Hepatocyte (in vitro differentiated cells): Measurements from ENCODE around the gene ZRSR2. TPM values are rescaled to one million over a fixed set of nuclear protein-coding genes. Genes with fewer than 3 reads are reported as not detected.

Experiments used
- DNase-seq: peaks from one replicate; pipeline ENCODE4 v3.0.0-alpha.2; 2016; ENCODE audit warnings: low spot score
- H2AFZ ChIP-seq: fragments of 200-600 bp; sonication (generic); 2 replicates; pipeline ENCODE4 v1.6.0; 2016; ENCODE audit warnings: antibody characterized with exemption, mild to moderate bottlenecking
- H3K27ac ChIP-seq: fragments of 200-600 bp; sonication (generic); 2 replicates; pipeline ENCODE4 v1.5.1; 2016; ENCODE audit warnings: mild to moderate bottlenecking
- H3K27me3 ChIP-seq: fragments of 200-600 bp; sonication (generic); 2 replicates; pipeline ENCODE4 v1.6.1; 2016
- H3K36me3 ChIP-seq: fragments of 200-600 bp; sonication (generic); replicated peaks from 2 replicates; pipeline ENCODE4 v1.5.1; 2016; ENCODE audit warnings: low read depth; ENCODE audit not compliant: insufficient read depth
- H3K4me1 ChIP-seq: fragments of 200-600 bp; sonication (generic); 2 replicates; pipeline ENCODE4 v1.5.1; 2016; ENCODE audit warnings: mild to moderate bottlenecking, moderate library complexity; ENCODE audit not compliant: insufficient read depth
- H3K4me2 ChIP-seq: fragments of 200-600 bp; sonication (generic); 2 replicates; pipeline ENCODE4 v1.6.0; 2016
- H3K4me3 ChIP-seq: fragments of 200-600 bp; sonication (generic); 2 replicates; pipeline ENCODE4 v1.5.1; 2016; ENCODE audit warnings: mild to moderate bottlenecking
- H3K79me2 ChIP-seq: fragments of 200-600 bp; sonication (generic); 2 replicates; pipeline ENCODE4 v1.6.0; 2017; ENCODE audit warnings: mild to moderate bottlenecking
- H3K9me2 ChIP-seq: fragments of 200-600 bp; sonication (generic); replicated peaks from 2 replicates; pipeline ENCODE4 v1.6.0; 2017; ENCODE audit warnings: mild to moderate bottlenecking; ENCODE audit not compliant: insufficient read depth
- H3K9me3 ChIP-seq: fragments of 200-600 bp; sonication (generic); 2 replicates; pipeline ENCODE4 v1.5.1; 2016; ENCODE audit warnings: low read depth, mild to moderate bottlenecking
- H4K20me1 ChIP-seq: fragments of 200-600 bp; sonication (generic); 2 replicates; pipeline ENCODE4 v1.6.0; 2016; ENCODE audit warnings: mild to moderate bottlenecking; ENCODE audit not compliant: insufficient read depth, poor library complexity, severe bottlenecking
- CTCF ChIP-seq: fragments of 200-600 bp; sonication (generic); IDR thresholded peaks from 2 replicates; pipeline ENCODE4 v1.5.1; 2016; ENCODE audit warnings: antibody characterized with exemption, mild to moderate bottlenecking; ENCODE audit not compliant: poor library complexity
- EZH2 ChIP-seq: fragments of 200-600 bp; sonication (generic); IDR thresholded peaks from 2 replicates; pipeline ENCODE4 v1.6.1; 2016; ENCODE audit warnings: antibody characterized with exemption, mild to moderate bottlenecking, borderline replicate concordance
- EZH2phosphoT487 ChIP-seq: fragments of 200-600 bp; sonication (generic); IDR thresholded peaks from one replicate; pipeline ENCODE4 v1.6.1; 2018; ENCODE audit warnings: antibody characterized with exemption, mild to moderate bottlenecking, low read depth, moderate library complexity; ENCODE audit not compliant: unreplicated experiment, severe bottlenecking
- WGBS: methylation state at CpG from one replicate; pipeline ENCODE4 v1.1.6; 2016; ENCODE audit warnings: low lambda C conversion rate; ENCODE audit errors: missing lambda C conversion rate; 5-methylcytosine and 5-hydroxymethylcytosine counted together
- polyA plus RNA-seq: library from polyadenylated mRNA; unstranded; fragments of >200 nt; fragmentation: Nextera tagmentation; extraction: Ambion mirVana; gene quantifications from 2 replicates; pipeline ENCODE4 v1.2.1, GENCODE V29; 2016
- total RNA-seq: library from RNA; depleted of rRNA; stranded (reverse); fragments of >200 nt; gene quantifications from 2 replicates; pipeline ENCODE4 v1.2.3, GENCODE V29; 2014

ZRSR2 gene
- total and polyA plus RNA-seq, 2 experiments from 2014 or later: 8.1 to 15.7 TPM

GRCh38 chrX:15854712-15855567 lies 64.7 kb downstream of the ZRSR2 start, which contains the start of gene AP1S2:
Gene AP1S2 (minus strand): TSS chrX:15854813. CDS start chrX:15852524, 2,289 bp downstream.
- Histone ChIP-seq H3K4me2 (peak within 1 kb of the TSS; percentile 92), H3K9me2 (no peaks in the 10 kb centered on the region), H3K4me1 (peaks cover 6% of the 10 kb centered on the region), H3K4me3 (peak within 1 kb of the TSS; percentile 83), H3K36me3 (no peaks in the 10 kb centered on the region), H3K27me3 (no peaks in the 10 kb centered on the region), H3K27ac (peak within 1 kb of the TSS; percentile 79), H2AFZ (peak within 1 kb of the TSS; percentile 65), H3K9me3 (no peaks in the 10 kb centered on the region), H3K79me2 (peaks cover 24% of the 10 kb centered on the region), H4K20me1 (no peaks in the 10 kb centered on the region)
- WGBS: under 1% methylated on average over 69 of the region's 85 CpGs
- DNase-seq: peak; percentile 98
- no peak for TF ChIP-seq CTCF
- TF ChIP-seq EZH2phosphoT487: no peak
- no peak for TF ChIP-seq EZH2

GRCh38 chrX:15855568-15856221 lies 65.4 kb downstream of the ZRSR2 start:
- Histone ChIP-seq H3K4me2 (peak overlapping the region; percentile 92), H3K36me3 (no peaks in the 10 kb centered on the region), H3K4me3 (peak overlapping the region; percentile 33), H3K27me3 (no peaks in the 10 kb centered on the region), H2AFZ (peak overlapping the region; percentile 61), H4K20me1 (no peaks in the 10 kb centered on the region), H3K9me3 (no peaks in the 10 kb centered on the region), H3K4me1 (peaks cover 6% of the 10 kb centered on the region), H3K9me2 (no peaks in the 10 kb centered on the region), H3K79me2 (peaks cover 24% of the 10 kb centered on the region), H3K27ac (peak overlapping the region; percentile 78)
- WGBS: 15% methylated on average over 16 of the region's 16 CpGs
- no peak for TF ChIP-seq CTCF
- no peak for TF ChIP-seq EZH2
- TF ChIP-seq EZH2phosphoT487: no peak
- peak; percentile 18 for DNase-seq

GRCh38 chrX:15856222-15856587 lies 65.9 kb downstream of the ZRSR2 start:
- H3K27ac ChIP-seq: peak overlapping the region; percentile 78
- peaks cover 24% of the 10 kb centered on the region for H3K79me2 ChIP-seq
- no peaks in the 10 kb centered on the region for H3K9me2 ChIP-seq
- H3K9me3 ChIP-seq: no peaks in the 10 kb centered on the region
- H3K4me1 ChIP-seq: peaks cover 6% of the 10 kb centered on the region
- no peaks in the 10 kb centered on the region for H3K36me3 ChIP-seq
- no peak for DNase-seq
- TF ChIP-seq EZH2phosphoT487 (no peak), CTCF (no peak), EZH2 (no peak)
- H3K27me3 ChIP-seq: no peaks in the 10 kb centered on the region
- peak overlapping the region; percentile 92 for H3K4me2 ChIP-seq
- WGBS: 49% methylated on average over 4 of the region's 4 CpGs
- H3K4me3 ChIP-seq: no peak overlapping the region
- H2AFZ ChIP-seq: peak overlapping the region; percentile 61
- H4K20me1 ChIP-seq: no peaks in the 10 kb centered on the region
